Measurements from ENCODE around the gene KCNJ8.

- TF ChIP-seq POLR2A (IDR thresholded peaks at IDR 0.05) (no peak), CTCF (IDR thresholded peaks at IDR 0.05) (no peak)
These were observed 41.0 kb upstream of the KCNJ8 start for GRCh38 chr12:21815306-21816062.
